K562 treated with DMSO at 1 percent for 12 hours (cell line): ENCODE measurements around the gene IL23R. TPM values are rescaled to one million over a fixed set of nuclear protein-coding genes. Genes with fewer than 3 reads are reported as not detected.

Experiments
- total RNA-seq: library from RNA; unstranded; fragments of 300-600 nt; gene quantifications from 2 replicates; pipeline ENCODE4 v1.2.3, GENCODE V29; 2022; ENCODE audit not compliant: insufficient read depth

The IL23R gene
- 7.2 and 22.0 TPM in 2 replicates for total RNA-seq

GRCh38 chr1:67166196-67166595 is at the start of gene IL23R:
IL23R (plus strand) TSS chr1:67166454; CDS start chr1:67168121, 1,667 bp downstream.

GRCh38 chr1:67134695-67135094 is 31.6 kb upstream of the IL23R start, which contains the start of gene C1orf141:
C1orf141 (minus strand) TSS chr1:67134970; CDS start chr1:67127240, 7,730 bp downstream.

GRCh38 chr1:67307251-67308060 is 141.2 kb downstream of the IL23R start, which contains the start of gene IL12RB2:
IL12RB2 (plus strand) TSS chr1:67307873; CDS start chr1:67320369, 12,496 bp downstream.

Other genes starting within 250 kb of the IL23R start
- gene DNAI4, start 241.6 kb upstream of the IL23R start, total RNA-seq, result 0.32 and 1.0 TPM in 2 replicates
- gene MIER1, start 241.5 kb upstream of the IL23R start, total RNA-seq, result 5.2 and 16.7 TPM in 2 replicates
- 1.4 and 7.0 TPM in 2 replicates for gene SLC35D1, start 112.3 kb upstream of the IL23R start, total RNA-seq
- gene C1orf141, start 31.5 kb upstream of the IL23R start, total RNA-seq, result not detected in 2 replicates
- 1.2 and 4.0 TPM in 2 replicates for gene IL12RB2, start 141.4 kb downstream of the IL23R start, total RNA-seq